HepG2 (cell line): Measurements from ENCODE around the gene TTC23. TPM values are rescaled to one million over a fixed set of nuclear protein-coding genes. Genes with fewer than 3 reads are reported as not detected.

Source experiments
- CBX5 ChIP-seq: sonication (generic); formaldehyde crosslinking; IDR thresholded peaks from 2 replicates; pipeline ENCODE4 v1.4.0; 2020; ENCODE audit warnings: missing genetic modification reagents, borderline replicate concordance
- ELK4 ChIP-seq: sonication (generic); formaldehyde crosslinking; IDR thresholded peaks from 2 replicates; pipeline ENCODE4 v1.9.0; 2021; ENCODE audit warnings: missing genetic modification reagents, borderline replicate concordance
- HNF1B ChIP-seq: sonication (generic); formaldehyde crosslinking; IDR thresholded peaks from 2 replicates; pipeline ENCODE4 v1.5.1; 2020; ENCODE audit warnings: mild to moderate bottlenecking, moderate library complexity, missing genetic modification reagents
- KLF16 ChIP-seq, 2 experiments: sonication (generic) in 1 of 2; formaldehyde crosslinking in 1 of 2; IDR thresholded peaks; 2 replicates each; pipeline versions ENCODE4 v1.6.1 to v1.8.0; 2016 to 2023; ENCODE audit warnings: missing genetic modification reagents in 2 of 2, missing compliant biosample characterization in 1 of 2
- LCORL ChIP-seq, 2 experiments: fragments of 450-650 bp in 1 of 2; sonication (generic) in 1 of 2; formaldehyde crosslinking in 1 of 2; IDR thresholded peaks; 2 replicates each; pipeline versions ENCODE4 v1.5.0 to v1.6.1; 2017 to 2020; ENCODE audit warnings: antibody characterized with exemption in 1 of 2, missing genetic modification reagents in 1 of 2
- RBM39 ChIP-seq: fragments of 200-400 bp; formaldehyde crosslinking; IDR thresholded peaks from one replicate; pipeline ENCODE4 v1.6.1; 2018; ENCODE audit warnings: antibody characterized with exemption, mild to moderate bottlenecking, low read depth, low read length; ENCODE audit not compliant: poor library complexity, severe bottlenecking
- STAT6 ChIP-seq: sonication (generic); formaldehyde crosslinking; IDR thresholded peaks from 2 replicates; pipeline ENCODE4 v1.4.0; 2020; ENCODE audit warnings: missing genetic modification reagents, mild to moderate bottlenecking, borderline replicate concordance
- SUZ12 ChIP-seq: fragments of 150-350 bp; IDR thresholded peaks from 2 replicates; pipeline ENCODE4 v1.6.1; 2014; ENCODE audit warnings: low read depth, low read length
- TOPORS ChIP-seq: sonication (generic); formaldehyde crosslinking; IDR thresholded peaks from 2 replicates; pipeline ENCODE4 v1.8.0; 2023; ENCODE audit warnings: mild to moderate bottlenecking, missing genetic modification reagents
- ZNF205 ChIP-seq: IDR thresholded peaks from 2 replicates; pipeline ENCODE4 v1.6.1; 2018; ENCODE audit warnings: missing biosample characterization, missing genetic modification reagents
- ZNF232 ChIP-seq: sonication (generic); formaldehyde crosslinking; IDR thresholded peaks from 2 replicates; pipeline ENCODE4 v1.4.0; 2020; ENCODE audit warnings: missing genetic modification reagents, borderline replicate concordance
- ZNF432 ChIP-seq: sonication (generic); formaldehyde crosslinking; IDR thresholded peaks from 2 replicates; pipeline ENCODE4 v1.5.0; 2020; ENCODE audit warnings: missing genetic modification reagents, mild to moderate bottlenecking, borderline replicate concordance
- ZNF710 ChIP-seq: sonication (generic); formaldehyde crosslinking; IDR thresholded peaks from 2 replicates; pipeline ENCODE4 v1.5.0; 2020; ENCODE audit warnings: mild to moderate bottlenecking, missing genetic modification reagents, borderline replicate concordance
- polyA plus RNA-seq, 8 experiments: library from polyadenylated mRNA; depleted of rRNA in 3 of 8; stranded (reverse) in 7 of 8; unstranded in 1 of 8; fragments of >200 nt; fragmentation: Illumina TruSeq in 4 of 8; extraction: Trizol in 4 of 8; gene quantifications; 2 replicates each; pipeline versions ENCODE4 v1.2.1 to v1.2.3, GENCODE V29; 2011 to 2016; ENCODE audit warnings: low read depth in 4 of 8, missing spikeins in 1 of 8, mixed read lengths in 1 of 8; ENCODE audit not compliant: insufficient read depth in 1 of 8
- total RNA-seq, 5 experiments: library from RNA; depleted of rRNA; stranded (reverse); fragments of >200 nt; fragmentation: Illumina TruSeq; extraction: Trizol; gene quantifications; 2 replicates each; pipeline ENCODE4 v1.2.3, GENCODE V29; 2016; ENCODE audit warnings: low read depth in 1 of 5
- TF ChIP-seq, protein P1 (sequence below): sonication (generic); formaldehyde crosslinking; IDR thresholded peaks from 2 replicates; pipeline ENCODE4 v1.4.0; 2020; ENCODE audit warnings: missing genetic modification reagents
- TF ChIP-seq, protein P2 (sequence below): sonication (generic); formaldehyde crosslinking; IDR thresholded peaks from 2 replicates; pipeline ENCODE4 v1.4.0; 2020; ENCODE audit warnings: missing genetic modification reagents
- TF ChIP-seq, protein P3 (sequence below): sonication (generic); formaldehyde crosslinking; IDR thresholded peaks from 2 replicates; pipeline ENCODE4 v1.5.1; 2020; ENCODE audit warnings: missing genetic modification reagents, mild to moderate bottlenecking, borderline replicate concordance

Gene TTC23
- total and polyA plus RNA-seq, 2 of the 13 experiments (the other 11 are each of a cell fraction or from before 2014, with no cell fraction given), result 1.6 to 11.7 TPM

- TF ChIP-seq ZNF710 (peak; percentile 35; the same call in 1 of the 2 replicates), ZNF232 (CRISPR knock-in tag) (no peak), HNF1B (CRISPR knock-in tag) (no peak), KLF16 (CRISPR knock-in tag; IDR thresholded peaks at IDR 0.05) (peak in 1 of 2 experiments; percentile 50; a peak in 1 of 4 replicates), ELK4 (CRISPR knock-in tag) (no peak), ZNF205 (CRISPR knock-in tag) (no peak), LCORL (IDR thresholded peaks at IDR 0.05) (no peak), LCORL (CRISPR knock-in tag; IDR thresholded peaks at IDR 0.05) (peak; percentile 55; the same call in 1 of the 2 replicates), TOPORS (CRISPR knock-in tag) (peak; percentile 90), RBM39 (peak; percentile 39), STAT6 (CRISPR knock-in tag) (no peak), CBX5 (CRISPR knock-in tag) (no peak), ZNF432 (CRISPR knock-in tag) (no peak), SUZ12 (no peak)
- TF ChIP-seq, protein P1, sequence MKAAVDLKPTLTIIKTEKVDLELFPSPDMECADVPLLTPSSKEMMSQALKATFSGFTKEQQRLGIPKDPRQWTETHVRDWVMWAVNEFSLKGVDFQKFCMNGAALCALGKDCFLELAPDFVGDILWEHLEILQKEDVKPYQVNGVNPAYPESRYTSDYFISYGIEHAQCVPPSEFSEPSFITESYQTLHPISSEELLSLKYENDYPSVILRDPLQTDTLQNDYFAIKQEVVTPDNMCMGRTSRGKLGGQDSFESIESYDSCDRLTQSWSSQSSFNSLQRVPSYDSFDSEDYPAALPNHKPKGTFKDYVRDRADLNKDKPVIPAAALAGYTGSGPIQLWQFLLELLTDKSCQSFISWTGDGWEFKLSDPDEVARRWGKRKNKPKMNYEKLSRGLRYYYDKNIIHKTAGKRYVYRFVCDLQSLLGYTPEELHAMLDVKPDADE (CRISPR knock-in tag), result 0 out of 2 replicates have a peak, but pooled peaks have one; percentile 25
- TF ChIP-seq, protein P2, sequence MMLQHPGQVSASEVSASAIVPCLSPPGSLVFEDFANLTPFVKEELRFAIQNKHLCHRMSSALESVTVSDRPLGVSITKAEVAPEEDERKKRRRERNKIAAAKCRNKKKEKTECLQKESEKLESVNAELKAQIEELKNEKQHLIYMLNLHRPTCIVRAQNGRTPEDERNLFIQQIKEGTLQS (CRISPR knock-in tag), result no peak; the same call in 1 of the 2 replicates
- TF ChIP-seq, protein P3, sequence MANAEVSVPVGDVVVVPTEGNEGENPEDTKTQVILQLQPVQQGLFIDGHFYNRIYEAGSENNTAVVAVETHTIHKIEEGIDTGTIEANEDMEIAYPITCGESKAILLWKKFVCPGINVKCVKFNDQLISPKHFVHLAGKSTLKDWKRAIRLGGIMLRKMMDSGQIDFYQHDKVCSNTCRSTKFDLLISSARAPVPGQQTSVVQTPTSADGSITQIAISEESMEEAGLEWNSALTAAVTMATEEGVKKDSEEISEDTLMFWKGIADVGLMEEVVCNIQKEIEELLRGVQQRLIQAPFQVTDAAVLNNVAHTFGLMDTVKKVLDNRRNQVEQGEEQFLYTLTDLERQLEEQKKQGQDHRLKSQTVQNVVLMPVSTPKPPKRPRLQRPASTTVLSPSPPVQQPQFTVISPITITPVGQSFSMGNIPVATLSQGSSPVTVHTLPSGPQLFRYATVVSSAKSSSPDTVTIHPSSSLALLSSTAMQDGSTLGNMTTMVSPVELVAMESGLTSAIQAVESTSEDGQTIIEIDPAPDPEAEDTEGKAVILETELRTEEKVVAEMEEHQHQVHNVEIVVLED (CRISPR knock-in tag), result no peak
Measured at GRCh38 chr15:99104788-99105513, 144.4 kb downstream of the TTC23 start, which contains the start of gene SYNM (continued).
